NCI-H748 treated with DMSO at 0.1 percent for 48 hours (cell line): ENCODE data around the gene SORCS2.

Experiments
- DNase-seq: peaks from one replicate; lab custom pipeline; 2025; lab: John Stamatoyannopoulos, UW

Gene SORCS2

GRCh38 chr4:7291372-7292114 lies 99.2 kb downstream of the SORCS2 start:
- DNase-seq, result no peak

DNA sequence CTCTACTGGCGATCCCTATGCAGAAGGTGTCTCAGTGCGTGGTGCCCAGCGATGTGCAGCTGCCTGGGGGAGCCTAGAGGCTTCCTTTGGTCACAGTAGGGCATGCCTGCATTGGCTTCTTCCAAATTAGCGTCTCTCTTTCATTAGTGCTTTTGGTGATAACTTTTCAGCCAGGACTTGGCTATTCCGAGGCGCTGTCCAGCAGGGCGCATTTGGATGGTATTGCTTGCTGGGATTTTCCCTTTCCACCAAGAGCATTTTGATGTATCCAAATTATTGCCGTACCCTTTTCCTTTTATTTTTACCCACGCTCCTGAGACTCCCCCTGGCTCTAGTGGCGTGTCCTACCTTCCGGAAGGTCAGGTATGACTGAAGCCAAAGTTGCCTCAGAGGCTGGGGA lies 101.4 kb downstream of the SORCS2 start:
- DNase-seq, result no peak

GRCh38 chr4:7294176-7294756 lies 101.9 kb downstream of the SORCS2 start:
- DNase-seq, result no peak

- DNase-seq, result no peak
Measured at GRCh38 chr4:7295197-7295910, 103.0 kb downstream of the SORCS2 start.

DNA sequence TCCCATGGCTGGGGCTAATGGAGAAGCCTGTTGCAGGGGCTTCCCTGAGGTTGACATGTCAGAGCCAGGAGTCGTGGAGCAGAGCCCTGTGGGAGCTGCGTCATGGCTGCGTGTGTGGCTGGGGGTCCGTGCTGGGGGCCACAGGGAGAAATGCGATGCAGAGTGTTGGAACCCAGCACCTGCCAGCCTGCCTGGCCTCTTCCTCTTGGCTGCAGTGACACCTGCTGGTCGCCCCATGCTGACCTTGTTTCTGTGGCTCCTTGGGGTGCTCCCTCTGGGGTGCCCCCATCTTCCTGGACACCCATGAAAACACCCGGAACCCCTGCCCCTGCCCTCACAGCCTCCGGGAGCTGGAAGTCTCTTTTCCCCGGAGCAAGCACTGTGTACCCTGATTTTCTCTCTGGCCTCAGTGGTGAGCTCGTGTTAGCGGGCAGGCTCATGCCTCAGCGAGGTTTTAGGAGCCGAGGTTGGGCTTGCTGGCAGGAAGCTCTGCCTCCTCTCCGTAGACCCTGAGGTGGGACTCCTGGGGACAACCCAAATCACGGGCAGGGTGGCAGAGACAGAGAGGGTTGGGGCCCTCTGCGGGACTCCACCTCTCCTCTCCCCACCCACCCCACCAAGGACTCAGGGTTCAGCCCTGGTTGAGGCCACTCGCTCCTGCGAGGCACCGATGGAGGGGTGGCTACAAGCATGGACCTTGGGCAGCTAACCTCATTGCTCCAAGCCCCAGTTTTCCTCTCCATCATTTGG lies 103.7 kb downstream of the SORCS2 start:
- DNase-seq, result no peak

GRCh38 chr4:7296661-7297335 lies 104.5 kb downstream of the SORCS2 start:
- DNase-seq, result no peak

- DNase-seq, result no peak
Measured at GRCh38 chr4:7297374-7297773, 105.0 kb downstream of the SORCS2 start.

DNA sequence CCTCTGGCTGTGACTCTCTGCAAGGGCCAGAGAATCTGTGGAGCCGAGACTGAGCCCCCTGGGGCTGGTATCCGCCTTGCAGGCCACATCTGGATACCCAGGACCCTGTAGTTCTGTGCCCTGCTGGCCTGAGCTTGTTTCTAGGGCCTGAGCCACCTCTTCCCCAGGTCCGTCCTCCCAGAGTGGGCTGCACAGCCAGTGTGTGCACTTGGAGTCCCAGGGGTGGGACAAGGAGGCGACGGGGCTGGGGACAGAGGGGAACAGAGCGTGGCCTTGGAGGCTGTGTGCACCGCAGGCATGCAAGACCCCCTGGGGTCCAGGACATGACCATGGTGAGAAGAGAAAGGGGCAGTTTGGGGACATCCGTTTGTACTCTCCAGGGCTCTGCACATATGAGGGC lies 105.5 kb downstream of the SORCS2 start:
- DNase-seq, result no peak

GRCh38 chr4:7298619-7299009 lies 106.3 kb downstream of the SORCS2 start:
- DNase-seq, result no peak

DNA sequence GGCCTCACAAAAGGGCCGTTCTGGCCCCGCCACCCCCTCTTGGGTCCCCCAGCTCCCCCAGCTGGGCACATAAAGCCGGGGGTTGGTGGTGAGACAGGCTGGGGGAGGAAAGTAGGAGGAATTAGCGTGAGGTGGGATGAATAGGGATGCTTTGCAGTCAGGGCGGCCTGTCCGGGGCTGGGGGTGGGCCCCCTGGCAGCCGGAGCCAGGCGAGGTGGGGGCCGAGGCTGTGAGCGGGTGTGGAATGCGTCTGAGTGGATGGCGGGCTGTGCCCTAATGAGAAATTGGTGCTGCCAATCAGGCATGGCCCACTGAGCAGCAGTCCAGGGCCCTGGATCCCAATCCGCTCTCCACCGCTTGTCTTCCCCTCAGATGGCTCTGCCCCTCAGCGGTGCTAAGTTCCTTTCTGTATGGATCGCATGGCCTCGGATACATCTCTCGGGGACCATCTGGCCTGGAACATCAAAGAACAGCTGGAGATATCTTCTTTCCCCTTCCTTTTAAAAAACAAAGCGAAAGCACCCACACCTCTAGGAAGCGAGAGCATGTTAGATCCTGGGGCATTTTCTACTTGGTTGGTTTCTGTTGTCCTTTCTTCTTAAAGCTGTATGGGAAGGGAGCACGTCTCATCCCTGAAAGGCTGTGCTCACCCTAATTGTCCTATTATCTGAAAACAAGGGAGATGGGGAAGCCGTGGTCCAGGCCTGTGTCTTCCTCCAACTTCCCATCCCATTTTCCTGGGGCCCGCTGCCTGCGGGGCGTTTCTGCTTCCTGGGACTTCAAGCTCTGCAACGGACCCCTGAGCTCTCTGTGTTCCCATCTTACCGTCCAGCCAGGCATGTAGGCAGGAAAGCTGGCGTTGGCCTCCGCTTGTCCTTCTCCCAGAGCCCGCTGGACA lies 106.9 kb downstream of the SORCS2 start:
- no peak for DNase-seq

- DNase-seq, result no peak
Measured at GRCh38 chr4:7299908-7300710, 107.8 kb downstream of the SORCS2 start.

DNA sequence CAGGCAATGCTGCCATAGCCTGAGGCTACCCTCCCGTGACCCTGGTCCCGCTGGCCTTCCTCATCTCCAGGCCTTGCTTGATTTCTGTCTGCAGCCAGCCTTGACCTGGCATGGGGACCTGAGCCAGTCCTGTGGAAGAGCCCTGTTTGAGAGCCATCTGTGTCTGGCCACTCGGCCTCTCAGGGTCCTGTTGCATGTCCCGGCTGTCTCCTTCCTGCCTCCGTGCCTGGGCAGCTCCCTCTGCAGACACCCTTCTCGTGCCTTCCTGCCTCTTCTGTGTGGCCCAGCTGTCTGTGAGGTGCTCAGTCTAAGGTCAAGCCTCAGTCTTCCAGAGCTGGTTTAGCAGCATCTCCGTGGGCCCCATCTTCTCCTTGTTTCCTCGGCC lies 108.4 kb downstream of the SORCS2 start:
- DNase-seq, result no peak

GRCh38 chr4:7301126-7301785 lies 108.9 kb downstream of the SORCS2 start:
- DNase-seq, result no peak

DNA sequence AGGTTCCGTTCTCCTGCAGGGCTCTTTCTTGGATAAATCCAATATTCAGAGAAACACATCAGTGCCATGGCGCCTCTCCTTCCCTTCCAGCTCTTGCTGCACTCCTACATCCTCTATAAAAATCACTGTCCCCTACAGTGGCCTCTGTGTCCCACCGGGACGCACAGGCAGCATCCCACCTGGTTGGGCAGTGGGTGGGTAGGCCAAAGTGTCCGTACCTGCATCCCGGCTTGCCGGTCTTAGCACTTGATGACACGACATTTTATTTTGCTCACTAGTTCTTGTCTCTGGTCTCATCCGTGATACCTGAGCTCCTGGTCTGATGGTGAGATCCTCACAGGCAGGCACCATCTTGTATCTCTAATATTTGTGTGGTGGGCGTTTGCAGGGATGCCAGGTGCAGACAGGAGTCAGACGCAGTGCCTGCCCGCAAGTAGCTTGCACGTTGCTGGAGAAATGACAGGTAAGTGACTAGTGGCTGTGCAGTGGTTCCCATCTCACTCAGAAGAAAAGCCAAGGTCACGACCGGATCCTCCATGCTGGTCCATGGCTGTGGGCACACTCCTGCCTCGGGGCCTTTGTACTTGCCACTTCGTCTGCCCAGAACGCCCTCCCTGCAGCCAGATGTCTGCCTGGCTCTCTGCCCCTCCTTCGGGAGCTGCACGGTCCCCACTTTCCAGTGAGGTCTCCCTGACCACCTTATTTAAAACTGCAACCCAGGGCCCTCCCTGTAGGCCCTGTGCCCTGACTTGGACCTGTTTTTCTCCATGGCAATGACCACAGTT lies 109.7 kb downstream of the SORCS2 start:
- DNase-seq, result no peak

- no peak for DNase-seq
Measured at GRCh38 chr4:7302781-7303404, 110.6 kb downstream of the SORCS2 start.

GRCh38 chr4:7303561-7303960 lies 111.2 kb downstream of the SORCS2 start:
- no peak for DNase-seq

DNA sequence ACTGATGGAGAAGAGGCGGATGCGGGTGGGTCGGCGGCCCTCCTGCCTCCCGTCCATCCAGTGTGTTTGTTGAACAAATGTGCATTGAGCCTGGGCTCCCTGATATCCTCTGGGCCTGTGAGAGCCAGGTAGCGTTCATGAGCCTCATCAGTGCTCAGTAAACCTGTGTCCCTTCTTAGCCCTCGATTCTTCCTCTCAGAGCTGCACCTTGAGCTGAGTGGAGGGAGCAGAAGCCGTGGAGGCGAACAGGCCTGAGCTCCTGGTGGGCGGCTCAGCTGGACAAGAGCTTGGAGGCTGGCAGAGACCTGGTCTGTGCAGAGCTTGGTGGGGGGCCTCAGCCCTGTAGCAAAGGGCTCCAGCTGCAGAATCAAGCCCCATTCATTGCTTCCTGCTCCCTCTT lies 112.1 kb downstream of the SORCS2 start:
- no peak for DNase-seq
